HG02759 (cell line): ENCODE results near the gene KRTAP10-9.
"Not testable (repeated sequence)": the region's sequence is repeated elsewhere in the genome, so short reads cannot be mapped to it uniquely, and the experiment has no call there.

ENCODE experiments used
- ATAC-seq: cut with Tn5 transposase; IDR thresholded peaks from one replicate; pipeline ENCODE4 v1.9.1; 2021; ENCODE audit warnings: mild to moderate bottlenecking, moderate library complexity; ENCODE audit not compliant: unreplicated experiment

The KRTAP10-9 gene

DNA sequence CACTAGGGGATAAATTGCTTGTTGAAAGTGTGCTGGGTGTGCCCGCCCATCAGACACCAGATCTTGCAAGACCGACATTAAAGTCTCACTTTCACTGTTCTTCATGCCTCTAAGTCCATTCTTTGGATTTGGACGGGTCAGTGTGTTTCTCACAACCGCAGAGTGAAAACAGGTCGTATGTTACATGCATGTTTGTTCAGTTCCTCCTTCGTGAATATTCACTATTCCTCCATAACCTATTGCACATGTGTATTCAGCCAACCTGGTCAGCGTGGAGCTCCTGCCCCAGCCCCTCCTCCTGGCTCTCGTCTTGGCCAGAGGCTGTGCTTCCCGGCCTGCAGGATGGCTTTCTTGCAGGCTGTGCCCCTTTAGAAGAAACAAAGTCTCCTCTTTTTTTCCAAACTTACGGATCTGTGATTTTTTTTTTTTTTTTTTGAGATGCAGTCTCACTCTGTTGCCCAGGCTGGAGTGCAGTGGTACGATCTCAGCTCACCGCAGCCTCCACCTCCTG, 32.4 kb upstream of the KRTAP10-9 start:
- ATAC-seq = no peak

DNA sequence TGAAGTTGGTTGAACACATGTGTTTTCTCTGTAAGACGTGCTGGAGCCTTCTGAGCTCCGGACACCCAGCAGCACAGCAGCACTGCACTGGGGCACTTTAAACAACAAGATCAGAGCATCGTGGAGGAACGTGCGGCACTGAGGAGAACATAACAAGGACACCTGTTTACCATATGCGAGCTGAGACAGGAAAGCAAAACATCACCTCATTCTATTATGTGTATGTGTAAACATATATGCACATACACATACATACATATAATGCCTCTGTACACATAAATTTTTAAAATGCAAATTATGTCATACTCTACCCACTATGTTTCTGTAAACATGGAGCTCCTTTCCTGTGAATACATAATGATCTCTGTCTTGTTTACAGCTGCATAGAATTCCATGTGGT, 31.4 kb upstream of the KRTAP10-9 start:
- no peak for ATAC-seq

DNA sequence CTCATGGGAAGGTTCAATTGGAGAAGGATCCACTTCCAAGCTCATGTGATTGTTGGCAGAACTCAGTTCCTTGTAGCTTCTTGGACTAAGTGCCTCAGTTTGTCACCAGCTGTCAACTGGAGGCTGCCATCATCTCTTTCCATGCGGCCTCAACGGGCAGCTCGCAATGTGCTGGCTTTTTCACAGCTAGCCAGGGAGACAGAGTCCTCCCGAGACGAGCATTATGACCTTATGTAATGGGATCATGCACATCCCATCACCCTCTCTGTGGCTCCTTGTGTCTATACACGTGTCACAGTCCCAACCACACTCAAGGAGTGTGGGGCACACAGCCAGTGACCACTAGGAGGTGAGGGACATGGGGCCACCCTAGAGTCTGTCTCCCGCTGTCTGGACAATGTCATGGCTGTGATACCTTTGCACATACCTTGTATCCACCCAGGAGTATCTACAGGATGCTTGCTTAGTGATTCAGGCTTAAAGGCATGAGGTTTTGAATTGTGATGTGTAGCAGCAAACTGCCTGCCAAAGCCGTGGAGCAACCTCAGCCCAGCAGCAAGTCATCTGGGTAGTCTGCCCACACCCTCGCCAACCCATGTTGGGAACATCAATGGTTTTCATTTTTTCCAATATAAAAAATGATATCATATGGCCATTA, 30.7 kb upstream of the KRTAP10-9 start:
- no peak for ATAC-seq

DNA sequence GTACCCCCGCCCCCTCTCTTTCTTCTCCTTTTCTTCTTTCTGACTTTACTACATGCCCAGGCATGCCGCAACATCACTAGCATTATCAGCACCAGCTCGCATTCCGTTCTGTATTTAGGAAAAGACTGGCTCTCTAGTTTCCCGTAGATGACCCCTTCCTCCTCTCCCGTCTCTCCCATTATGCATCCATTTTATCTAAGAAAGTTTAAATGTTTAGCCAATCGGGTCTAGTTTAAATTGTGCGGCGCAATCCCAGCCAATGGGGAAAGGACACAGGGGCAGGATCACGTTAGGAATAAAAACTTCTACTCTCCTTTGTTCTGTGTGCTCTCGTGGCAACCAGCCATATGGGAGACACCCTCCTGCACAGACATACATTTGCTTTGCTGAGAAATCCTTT, 28.8 kb upstream of the KRTAP10-9 start:
- no peak for ATAC-seq

DNA sequence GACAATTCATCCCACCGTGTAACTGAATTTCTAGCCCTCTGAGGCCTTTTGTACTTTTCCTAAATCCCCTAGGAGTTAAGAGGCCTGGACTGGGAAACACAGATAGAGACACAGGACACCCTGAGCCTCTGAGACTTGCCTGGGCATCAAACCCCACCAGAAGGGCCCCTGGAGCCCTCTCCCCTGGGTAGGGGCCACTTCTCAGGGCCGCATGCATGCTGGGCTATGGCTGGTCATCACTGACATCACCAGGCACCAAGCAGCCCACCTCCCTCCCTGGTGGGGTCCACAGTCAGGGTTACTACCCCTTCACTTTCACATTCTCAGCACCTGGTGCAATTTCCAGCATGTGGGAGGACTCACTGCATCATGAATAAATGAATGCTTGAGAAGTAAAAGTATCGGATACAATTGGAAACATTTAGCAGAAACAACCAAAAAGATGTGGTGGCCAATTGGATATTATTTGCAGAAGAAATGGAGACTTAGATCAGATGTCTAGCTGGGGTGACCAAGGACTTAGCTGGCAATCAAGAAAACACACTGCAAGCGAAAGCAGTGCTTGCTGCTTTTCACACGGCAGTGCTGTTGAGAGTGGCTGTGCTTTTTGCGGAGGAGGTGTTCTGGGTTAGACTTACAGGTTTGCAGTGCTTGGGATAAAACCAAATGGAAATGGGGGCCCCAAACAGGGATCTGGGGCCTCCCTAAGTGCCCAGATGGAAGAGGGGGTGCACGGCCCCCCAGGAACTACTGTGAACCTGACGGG, 27.4 kb upstream of the KRTAP10-9 start:
- ATAC-seq = no peak

DNA sequence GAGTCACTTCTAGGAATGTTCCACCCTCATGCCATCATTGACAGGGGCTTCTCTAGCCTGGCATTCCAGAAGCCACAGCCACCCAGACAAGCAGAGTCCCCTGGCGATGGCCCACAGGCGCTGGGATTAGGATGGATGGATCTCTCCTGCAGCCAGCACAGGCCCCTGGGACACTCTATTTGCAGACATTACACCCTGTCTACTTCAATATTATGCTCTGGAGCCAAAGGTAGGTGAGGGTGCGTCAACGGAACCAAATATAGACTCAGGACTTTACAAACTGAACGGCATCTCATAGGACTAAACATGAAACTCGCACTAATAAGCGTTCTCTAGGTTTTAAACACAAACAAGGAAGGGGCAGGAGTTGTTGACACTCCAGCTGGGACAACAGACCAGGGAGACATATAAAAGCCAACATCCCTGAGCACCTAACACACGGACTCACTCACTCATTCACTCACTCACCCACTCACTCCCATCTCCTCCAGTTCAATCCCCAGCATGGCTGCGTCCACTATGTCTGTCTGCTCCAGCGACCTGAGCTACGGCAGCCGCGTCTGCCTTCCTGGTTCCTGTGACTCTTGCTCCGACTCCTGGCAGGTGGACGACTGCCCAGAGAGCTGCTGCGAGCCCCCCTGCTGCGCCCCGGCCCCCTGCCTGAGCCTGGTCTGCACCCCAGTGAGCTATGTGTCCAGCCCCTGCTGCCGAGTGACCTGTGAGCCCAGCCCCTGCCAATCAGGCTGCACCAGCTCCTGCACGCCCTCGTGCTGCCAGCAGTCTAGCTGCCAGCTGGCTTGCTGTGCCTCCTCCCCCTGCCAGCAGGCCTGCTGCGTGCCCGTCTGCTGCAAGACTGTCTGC, 26.5 kb upstream of the KRTAP10-9 start, which contains the start of gene KRTAP10-7:
KRTAP10-7 (plus strand) TSS at position 480 of the 861 bp plus-strand sequence; CDS start at position 505, 25 bp downstream.
- not testable (repeated sequence) for ATAC-seq

DNA sequence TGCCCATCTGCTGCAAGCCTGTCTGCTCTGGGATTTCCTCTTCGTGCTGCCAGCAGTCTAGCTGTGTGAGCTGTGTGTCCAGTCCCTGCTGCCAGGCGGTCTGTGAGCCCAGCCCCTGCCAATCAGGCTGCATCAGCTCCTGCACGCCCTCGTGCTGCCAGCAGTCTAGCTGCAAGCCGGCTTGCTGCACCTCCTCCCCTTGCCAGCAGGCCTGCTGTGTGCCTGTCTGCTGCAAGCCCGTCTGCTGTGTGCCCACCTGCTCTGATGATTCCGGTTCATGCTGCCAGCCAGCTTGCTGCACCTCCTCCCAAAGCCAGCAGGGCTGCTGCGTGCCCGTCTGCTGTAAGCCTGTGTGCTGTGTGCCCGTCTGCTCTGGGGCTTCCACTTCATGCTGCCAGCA, 25.8 kb upstream of the KRTAP10-9 start:
- not testable (repeated sequence) for ATAC-seq

DNA sequence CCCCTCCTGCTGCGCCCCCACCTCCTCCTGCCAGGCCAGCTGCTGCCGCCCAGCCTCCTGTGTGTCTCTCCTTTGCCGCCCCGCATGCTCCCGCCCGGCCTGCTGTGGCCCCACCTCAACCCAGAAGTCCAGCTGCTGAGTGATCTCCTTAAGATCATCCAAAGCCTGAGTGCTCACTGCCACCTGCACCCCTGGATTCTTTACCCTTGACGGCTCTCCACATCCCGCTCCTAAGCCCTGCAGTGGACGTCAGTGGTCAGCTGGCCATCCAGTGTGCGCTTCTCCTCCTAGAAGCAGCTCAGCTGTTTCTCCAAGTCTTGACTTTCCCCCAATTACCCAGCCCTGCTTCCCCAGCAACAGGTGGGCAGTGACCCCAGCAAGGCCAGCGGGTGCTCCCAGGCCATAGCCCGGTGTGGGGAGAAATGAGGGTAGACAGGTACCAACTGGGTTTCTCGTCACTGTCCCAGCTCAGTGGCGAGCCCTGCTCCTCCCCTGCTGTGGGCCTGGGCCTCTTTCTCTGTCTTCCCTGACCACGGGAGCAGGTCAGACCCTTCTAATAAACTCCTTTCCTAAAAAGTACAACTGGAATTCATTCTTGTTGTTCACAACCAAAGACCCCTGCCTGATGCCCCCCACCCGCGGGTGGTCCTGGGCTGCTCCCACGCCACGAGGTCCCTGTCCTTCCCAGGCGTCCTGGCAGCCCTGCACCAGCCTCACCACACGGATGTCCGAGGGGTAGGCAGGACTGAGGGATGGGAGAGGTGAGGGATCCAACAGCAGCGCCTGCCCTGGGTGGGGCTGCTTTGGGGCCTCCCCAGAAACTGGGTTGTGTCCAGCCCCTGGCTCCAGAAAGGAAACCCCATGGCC, 25.1 kb upstream of the KRTAP10-9 start:
- ATAC-seq = no peak

DNA sequence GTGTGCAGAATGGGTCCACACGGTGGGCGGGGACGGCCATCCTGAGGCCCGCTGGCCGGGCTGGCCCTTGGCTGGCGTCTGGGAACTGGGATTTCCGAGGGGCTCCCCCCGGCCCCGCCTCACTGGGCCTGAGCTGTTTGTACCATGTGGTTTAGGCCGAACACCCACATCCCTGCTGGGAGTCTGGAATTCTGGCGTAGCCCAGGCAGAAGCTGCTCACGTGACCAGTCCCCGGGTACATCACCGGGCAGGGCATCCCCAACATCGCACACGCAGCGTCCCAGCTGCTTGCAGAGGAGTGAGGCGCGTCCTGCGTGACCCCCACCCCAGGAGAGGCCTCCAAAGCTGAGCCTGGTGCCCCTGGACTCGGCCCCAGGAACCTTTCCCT, 24.4 kb upstream of the KRTAP10-9 start:
- ATAC-seq = no peak

DNA sequence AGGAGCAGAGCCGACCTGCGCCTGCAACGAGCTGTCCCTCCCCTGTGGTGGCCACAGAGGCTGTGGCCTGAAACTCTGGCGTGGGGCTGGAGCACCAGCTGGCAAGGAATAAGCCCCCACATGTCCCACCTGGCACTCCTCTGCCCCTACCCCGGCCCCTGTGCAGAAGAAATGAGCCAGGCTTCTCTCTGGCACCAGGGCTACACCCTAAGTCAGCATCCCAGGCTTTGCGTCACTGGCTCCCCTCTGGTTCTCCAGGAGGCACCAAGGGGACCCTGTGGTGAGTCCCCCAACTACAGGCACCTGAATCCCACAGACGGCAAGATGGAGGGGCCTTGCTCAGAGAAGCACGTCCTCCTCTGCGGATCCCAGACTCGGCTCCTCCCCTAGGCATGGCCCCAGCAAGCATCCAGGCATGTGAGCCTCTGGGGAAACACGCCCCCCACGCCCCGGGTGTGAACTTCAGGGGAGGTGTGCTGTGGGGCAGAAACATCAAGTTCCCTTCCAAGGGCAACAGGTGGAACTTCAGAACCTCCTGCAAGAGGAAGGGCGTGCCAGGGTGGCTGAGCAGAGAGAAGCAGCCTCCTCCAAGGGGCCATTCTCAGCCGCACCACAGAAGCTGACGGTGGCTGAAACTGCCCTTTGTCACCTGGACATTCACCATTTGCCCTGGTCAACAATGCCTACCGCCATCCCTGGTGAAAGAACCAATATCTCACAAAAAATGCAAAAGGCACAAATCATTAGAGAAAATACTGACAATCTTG, 23.6 kb upstream of the KRTAP10-9 start:
- no peak for ATAC-seq

DNA sequence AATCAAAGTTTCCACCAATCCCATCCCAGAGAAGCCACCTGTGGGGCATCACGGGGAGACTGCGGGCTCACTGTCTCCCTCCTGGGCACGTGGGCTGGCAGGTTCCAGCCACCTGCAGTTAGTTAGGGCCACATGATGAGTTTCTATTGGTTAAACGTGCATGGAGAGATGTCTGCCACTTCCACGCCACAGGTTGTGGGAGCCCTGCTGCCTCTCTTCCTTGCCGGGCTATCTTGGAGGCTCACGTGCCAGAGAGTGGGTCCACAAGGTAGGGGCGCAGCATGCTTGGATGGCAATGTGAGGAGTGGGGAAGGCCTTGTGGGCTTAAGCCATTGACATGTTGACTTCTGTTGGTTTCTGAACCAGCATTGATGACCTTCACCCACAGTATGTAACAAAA, 23.0 kb upstream of the KRTAP10-9 start:
- no peak for ATAC-seq

DNA sequence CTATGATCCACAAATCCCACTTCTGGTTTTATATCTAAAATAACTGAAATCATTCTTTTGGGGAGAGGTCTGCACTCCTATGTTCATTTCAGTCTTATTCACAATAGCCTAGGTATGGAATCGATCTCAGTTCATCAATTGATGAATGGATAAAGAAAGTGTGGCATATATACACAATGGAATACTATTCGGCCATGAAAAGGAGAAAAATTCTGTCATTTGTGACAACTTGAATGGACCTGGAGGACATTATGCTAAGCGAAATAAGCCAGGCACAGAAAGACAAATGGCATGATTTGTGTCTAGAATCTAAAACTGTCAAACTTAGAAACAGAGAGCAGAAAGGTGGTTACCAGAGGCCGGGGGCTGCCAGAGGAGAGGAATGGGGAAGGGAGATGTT, 20.4 kb upstream of the KRTAP10-9 start:
- no peak for ATAC-seq

DNA sequence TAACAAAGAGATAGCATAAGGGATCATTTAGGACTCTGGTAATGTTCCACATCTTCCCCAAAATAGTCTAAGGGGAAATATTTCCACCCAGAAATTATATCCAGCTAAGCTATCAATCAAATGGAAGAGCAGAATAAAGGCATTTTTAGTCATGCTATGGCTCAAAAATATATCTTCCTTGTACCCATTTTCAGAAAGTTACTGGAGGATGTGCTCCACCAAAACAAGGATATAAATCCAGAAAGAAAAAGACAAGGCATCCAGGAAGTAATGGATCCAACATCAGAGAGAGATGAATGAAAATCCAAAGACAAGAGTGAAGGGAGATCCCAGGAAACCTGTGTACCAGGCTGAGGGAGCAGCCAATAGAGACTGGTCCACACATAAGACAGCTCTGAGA, 17.7 kb upstream of the KRTAP10-9 start:
- ATAC-seq = no peak

DNA sequence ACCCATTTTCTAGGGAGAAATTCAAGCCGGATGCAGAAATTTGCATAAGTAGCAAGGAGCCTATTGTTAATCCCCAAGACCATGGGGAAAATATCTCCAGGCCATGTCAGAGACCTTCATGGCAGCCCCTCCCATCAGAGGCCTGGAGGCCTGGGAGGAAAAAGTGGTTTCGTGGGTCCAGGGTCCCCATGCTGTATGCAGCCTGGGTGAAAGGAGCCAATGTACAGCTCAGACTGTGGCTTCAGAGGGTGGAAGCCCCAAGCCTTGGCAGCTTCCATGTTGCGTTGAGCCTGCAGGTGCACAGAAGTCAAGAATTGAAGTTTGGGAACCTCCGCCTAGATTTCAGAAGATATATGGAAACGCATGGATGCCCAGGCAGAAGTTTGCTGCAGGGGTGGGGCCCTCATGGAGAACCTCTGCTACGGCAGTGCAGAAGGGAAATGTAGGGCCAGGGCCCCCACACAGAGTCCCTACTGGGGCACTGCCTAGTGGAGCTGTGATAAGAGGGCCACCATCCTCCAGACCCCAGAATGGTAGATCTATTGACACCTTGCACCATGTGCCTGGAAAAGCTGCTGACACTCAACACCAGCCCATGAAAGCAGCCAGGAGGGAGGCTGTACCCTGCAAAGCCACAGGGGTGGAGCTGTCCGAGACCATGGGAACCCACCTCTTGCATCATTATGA, 16.6 kb upstream of the KRTAP10-9 start:
- not testable (repeated sequence) for ATAC-seq

DNA sequence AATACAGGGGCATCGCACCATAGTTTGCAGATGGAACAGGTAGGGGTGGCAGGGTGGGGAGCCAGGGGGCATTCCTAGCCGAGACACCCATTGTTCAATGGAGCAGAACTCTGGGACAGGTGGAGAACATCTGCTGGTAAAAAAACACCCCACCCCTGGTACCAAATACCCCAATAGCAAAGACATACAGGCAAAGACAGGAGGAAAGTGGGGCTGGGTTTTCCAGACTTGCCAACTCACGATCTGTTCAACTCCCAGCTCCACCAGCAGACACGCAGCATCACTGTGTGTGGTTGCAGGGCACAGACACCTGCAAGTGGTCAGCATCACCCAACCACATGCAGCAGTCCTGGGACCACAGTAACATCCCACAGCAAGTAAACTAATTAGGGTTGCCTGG, 15.3 kb upstream of the KRTAP10-9 start:
- ATAC-seq = no peak

DNA sequence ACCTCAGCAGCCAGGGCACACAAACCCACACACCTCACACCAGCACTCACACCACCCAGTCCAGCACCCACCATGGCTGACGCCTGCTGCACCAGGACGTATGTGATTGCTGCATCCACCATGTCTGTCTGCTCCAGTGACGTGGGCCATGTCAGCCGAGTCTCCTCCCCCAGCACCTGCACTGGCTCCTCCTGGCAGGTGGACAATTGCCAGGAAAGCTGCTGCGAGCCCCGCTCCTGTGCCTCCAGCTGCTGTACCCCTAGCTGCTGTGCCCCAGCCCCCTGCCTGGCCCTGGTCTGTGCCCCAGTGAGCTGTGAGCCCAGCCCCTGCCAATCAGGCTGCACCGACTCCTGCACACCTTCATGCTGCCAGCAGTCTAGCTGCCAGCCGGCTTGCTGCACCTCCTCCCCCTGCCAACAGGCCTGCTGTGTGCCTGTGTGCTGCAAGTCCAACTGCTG, 14.8 kb upstream of the KRTAP10-9 start, which contains the start of gene KRTAP10-8:
KRTAP10-8 (plus strand) TSS at position 51 of the 458 bp plus-strand sequence; CDS start at position 73, 22 bp downstream.
- ATAC-seq = no peak

DNA sequence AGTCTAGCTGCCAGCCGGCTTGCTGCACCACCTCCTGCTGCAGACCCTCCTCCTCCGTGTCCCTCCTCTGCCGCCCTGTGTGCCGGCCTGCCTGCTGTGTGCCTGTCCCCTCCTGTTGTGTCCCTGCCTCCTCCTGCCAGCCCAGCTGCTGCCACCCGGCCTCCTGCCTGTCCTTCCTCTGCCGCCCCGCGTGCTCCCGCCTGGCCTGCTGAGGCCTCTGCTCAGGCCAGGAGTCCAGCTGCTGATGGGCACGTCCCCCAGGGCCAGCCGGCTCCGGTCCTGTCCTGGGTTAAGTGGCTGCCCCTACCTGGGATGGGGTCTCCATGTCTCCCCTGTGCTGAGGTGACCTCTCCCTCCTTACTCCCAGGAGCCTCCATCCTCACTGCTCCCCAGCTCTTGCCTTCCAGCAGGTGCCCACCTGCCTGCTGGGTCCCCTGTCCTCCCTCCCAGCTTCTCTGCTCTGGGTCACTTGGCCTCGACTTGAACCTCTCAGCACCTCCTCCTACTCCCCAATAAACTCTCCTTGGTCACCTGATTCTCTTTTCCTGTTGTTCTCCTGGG, 14.1 kb upstream of the KRTAP10-9 start:
- no peak for ATAC-seq

DNA sequence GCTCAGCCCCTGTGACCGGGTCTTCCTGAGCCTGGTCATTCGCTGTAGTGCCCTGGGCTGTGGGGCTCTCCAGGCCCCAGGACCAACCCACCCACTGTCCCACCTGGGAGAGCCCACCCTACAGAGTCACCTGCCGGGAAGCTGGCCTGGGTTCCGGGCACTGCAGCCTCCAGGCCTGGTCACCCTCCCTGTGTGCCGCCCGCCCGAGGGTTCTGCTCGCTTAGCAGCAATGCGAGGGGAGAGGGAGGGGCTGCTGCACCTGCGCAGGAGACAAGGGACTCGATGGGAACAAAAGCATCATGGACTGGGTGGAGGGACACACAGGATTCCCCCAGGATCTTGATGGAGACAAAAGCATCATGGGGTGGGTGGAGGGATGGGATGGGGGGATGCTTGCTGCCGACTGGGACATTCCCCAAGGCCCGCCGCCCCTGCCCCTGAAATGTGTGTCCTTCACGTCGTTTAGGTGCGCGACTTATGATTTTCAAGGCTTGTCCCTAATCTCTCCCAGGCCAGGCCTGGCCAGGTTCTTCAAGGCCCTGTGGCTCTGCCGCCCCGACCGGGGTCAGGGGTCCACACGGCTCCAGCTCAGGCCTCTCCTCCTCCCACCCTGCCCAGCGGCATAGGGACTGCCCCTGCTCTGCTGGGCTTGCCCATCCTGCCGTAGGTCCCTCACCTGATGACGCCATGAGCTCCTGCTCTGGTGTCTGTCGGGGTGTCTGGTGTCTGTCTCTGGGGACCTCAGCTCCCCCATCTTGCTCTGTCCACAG, 13.3 kb upstream of the KRTAP10-9 start:
- ATAC-seq = no peak
